ENCODE measurements around the gene C11orf21. TPM values are rescaled to one million over a fixed set of nuclear protein-coding genes. Genes with fewer than 3 reads are reported as not detected.
A peak's percentile ranks its signal among the peaks of the same experiment; 100 is the strongest.

The C11orf21 gene
- total RNA-seq, 1 donor from 2014 or later, result not detected

DNA sequence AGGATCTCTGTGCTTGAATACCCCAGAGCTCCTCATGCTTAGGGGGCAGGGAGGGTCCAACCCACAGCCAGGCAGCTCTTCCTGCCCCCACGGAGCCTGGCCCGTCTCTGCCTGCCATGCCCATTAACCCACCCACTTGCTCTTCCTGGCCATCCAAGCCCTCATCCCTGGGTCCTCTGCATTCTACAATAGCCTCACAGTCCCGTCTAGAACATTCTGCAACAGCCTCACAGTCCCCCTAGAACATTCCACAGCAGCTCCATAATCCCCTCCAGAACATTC, 15.2 kb upstream of the C11orf21 start:
- FAIRE-seq (no peak), DNase-seq (ENCODE audit: low read depth) (no peak)
- no peaks in the 10 kb centered on the region for H3K9me3 ChIP-seq (ENCODE audit: insufficient read depth, low read depth, low read length)
- H3K4me3 ChIP-seq (ENCODE audit: insufficient read depth, low read depth, low read length), result no peak overlapping the region
- H3K4me3 Mint-ChIP-seq (ENCODE audit: unreplicated experiment), result no peak overlapping the region
- H3K4me2 ChIP-seq (ENCODE audit: low read length), result no peak overlapping the region
- H3K27me3 Mint-ChIP-seq (ENCODE audit: low read depth, unreplicated experiment), result peaks cover 36% of the 10 kb centered on the region
- H3K9ac ChIP-seq (ENCODE audit: low read length), result no peak overlapping the region
- no peak overlapping the region for H2AFZ ChIP-seq (ENCODE audit: low read depth, low read length)
- H3K36me3 ChIP-seq (ENCODE audit: insufficient read depth, low read length), result no peaks in the 10 kb centered on the region
- TF ChIP-seq, protein P1, sequence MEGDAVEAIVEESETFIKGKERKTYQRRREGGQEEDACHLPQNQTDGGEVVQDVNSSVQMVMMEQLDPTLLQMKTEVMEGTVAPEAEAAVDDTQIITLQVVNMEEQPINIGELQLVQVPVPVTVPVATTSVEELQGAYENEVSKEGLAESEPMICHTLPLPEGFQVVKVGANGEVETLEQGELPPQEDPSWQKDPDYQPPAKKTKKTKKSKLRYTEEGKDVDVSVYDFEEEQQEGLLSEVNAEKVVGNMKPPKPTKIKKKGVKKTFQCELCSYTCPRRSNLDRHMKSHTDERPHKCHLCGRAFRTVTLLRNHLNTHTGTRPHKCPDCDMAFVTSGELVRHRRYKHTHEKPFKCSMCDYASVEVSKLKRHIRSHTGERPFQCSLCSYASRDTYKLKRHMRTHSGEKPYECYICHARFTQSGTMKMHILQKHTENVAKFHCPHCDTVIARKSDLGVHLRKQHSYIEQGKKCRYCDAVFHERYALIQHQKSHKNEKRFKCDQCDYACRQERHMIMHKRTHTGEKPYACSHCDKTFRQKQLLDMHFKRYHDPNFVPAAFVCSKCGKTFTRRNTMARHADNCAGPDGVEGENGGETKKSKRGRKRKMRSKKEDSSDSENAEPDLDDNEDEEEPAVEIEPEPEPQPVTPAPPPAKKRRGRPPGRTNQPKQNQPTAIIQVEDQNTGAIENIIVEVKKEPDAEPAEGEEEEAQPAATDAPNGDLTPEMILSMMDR (IDR thresholded peaks at IDR 0.05; ENCODE audit: insufficient read depth, low read depth, low read length), result no peak
- no peak for TF ChIP-seq EZH2 (IDR thresholded peaks at IDR 0.05; ENCODE audit: insufficient read depth, low read length)
- H3K27me3 ChIP-seq (ENCODE audit: insufficient read depth, low read length), result no peaks in the 10 kb centered on the region
- peaks cover 4% of the 10 kb centered on the region for H3K9me3 Mint-ChIP-seq (ENCODE audit: unreplicated experiment)
- no peaks in the 10 kb centered on the region for H3K4me1 Mint-ChIP-seq (ENCODE audit: low read depth, unreplicated experiment)
- H3K27ac Mint-ChIP-seq (ENCODE audit: unreplicated experiment), result no peak overlapping the region
- no peak overlapping the region for H3K27ac ChIP-seq (ENCODE audit: low read depth, low read length)
- peaks cover 8% of the 10 kb centered on the region for H3K36me3 Mint-ChIP-seq (ENCODE audit: low read depth, unreplicated experiment)
- peaks cover 16% of the 10 kb centered on the region for H3K4me1 ChIP-seq (ENCODE audit: insufficient read depth, low read length)
- H3K79me2 ChIP-seq (ENCODE audit: insufficient read depth, low read length), result no peaks in the 10 kb centered on the region
- no peaks in the 10 kb centered on the region for H4K20me1 ChIP-seq (ENCODE audit: insufficient read depth, low read length)

DNA sequence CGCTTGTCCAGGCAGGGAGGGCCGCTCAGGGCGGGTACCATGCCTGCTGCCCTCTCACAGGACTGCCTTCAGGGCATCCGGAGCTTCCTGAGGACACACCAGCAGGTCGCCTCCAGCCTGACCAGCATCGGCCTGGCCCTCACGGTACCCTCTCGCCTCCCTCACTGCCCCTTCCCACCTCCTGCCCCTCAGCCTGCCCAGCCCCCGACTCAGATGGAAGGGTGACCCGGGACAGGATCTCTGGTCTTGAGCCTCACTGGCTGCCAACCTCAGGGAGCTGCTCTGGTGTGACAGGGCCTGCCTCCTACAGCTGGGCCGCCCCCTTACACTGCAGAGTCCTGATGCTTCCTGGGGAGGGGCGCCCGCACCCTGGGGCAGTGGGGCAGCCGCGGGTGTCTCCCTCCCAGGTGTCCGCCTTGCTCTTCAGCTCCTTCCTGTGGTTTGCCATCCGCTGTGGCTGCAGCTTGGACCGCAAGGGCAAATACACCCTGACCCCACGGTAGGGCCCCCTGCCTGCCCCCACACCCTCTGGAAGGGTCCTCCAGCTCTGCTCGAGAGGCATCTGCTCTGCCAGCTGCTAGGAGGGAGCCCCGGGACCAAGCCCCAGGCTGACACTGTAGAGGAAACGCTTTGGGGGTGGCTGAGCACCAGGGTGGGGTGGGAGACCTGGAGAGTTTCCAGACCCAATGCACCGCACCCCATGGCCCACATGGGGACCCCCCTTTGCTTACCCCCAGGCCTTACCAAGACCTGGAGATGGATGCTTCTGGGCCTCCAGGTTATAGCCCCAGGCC, 14.6 kb upstream of the C11orf21 start:
- Mint-ChIP-seq H3K36me3 (ENCODE audit: low read depth, unreplicated experiment) (peaks cover 8% of the 10 kb centered on the region), H3K4me1 (ENCODE audit: low read depth, unreplicated experiment) (no peaks in the 10 kb centered on the region), H3K9me3 (ENCODE audit: unreplicated experiment) (peaks cover 4% of the 10 kb centered on the region), H3K27ac (ENCODE audit: unreplicated experiment) (no peak overlapping the region), H3K27me3 (ENCODE audit: low read depth, unreplicated experiment) (peaks cover 32% of the 10 kb centered on the region), H3K4me3 (ENCODE audit: unreplicated experiment) (no peak overlapping the region)
- Histone ChIP-seq H3K9ac (ENCODE audit: low read length) (no peak overlapping the region), H3K4me1 (ENCODE audit: insufficient read depth, low read length) (peaks cover 16% of the 10 kb centered on the region), H4K20me1 (ENCODE audit: insufficient read depth, low read length) (no peaks in the 10 kb centered on the region), H3K79me2 (ENCODE audit: insufficient read depth, low read length) (no peaks in the 10 kb centered on the region), H3K4me3 (ENCODE audit: insufficient read depth, low read depth, low read length) (no peak overlapping the region), H3K36me3 (ENCODE audit: insufficient read depth, low read length) (no peaks in the 10 kb centered on the region), H3K27ac (ENCODE audit: low read depth, low read length) (no peak overlapping the region), H3K9me3 (ENCODE audit: insufficient read depth, low read depth, low read length) (no peaks in the 10 kb centered on the region), H3K4me2 (ENCODE audit: low read length) (no peak overlapping the region), H3K27me3 (ENCODE audit: insufficient read depth, low read length) (no peaks in the 10 kb centered on the region), H2AFZ (ENCODE audit: low read depth, low read length) (no peak overlapping the region)
- DNase-seq (ENCODE audit: low read depth) (no peak), FAIRE-seq (no peak)
- TF ChIP-seq EZH2 (IDR thresholded peaks at IDR 0.05; ENCODE audit: insufficient read depth, low read length), result no peak

GRCh38 chr11:2315395-2316168, 13.9 kb upstream of the C11orf21 start:
- Histone ChIP-seq H3K9me3 (ENCODE audit: insufficient read depth, low read depth, low read length) (no peaks in the 10 kb centered on the region), H3K4me3 (ENCODE audit: insufficient read depth, low read depth, low read length) (no peak overlapping the region), H3K27ac (ENCODE audit: low read depth, low read length) (no peak overlapping the region), H3K4me1 (ENCODE audit: insufficient read depth, low read length) (peaks cover 16% of the 10 kb centered on the region), H2AFZ (ENCODE audit: low read depth, low read length) (peak overlapping the region; percentile 60), H3K9ac (ENCODE audit: low read length) (no peak overlapping the region), H3K27me3 (ENCODE audit: insufficient read depth, low read length) (no peaks in the 10 kb centered on the region), H4K20me1 (ENCODE audit: insufficient read depth, low read length) (no peaks in the 10 kb centered on the region), H3K36me3 (ENCODE audit: insufficient read depth, low read length) (no peaks in the 10 kb centered on the region), H3K4me2 (ENCODE audit: low read length) (no peak overlapping the region), H3K79me2 (ENCODE audit: insufficient read depth, low read length) (no peaks in the 10 kb centered on the region)
- FAIRE-seq (no peak), DNase-seq (ENCODE audit: low read depth) (no peak)
- H3K27ac Mint-ChIP-seq (ENCODE audit: unreplicated experiment), result no peak overlapping the region
- no peaks in the 10 kb centered on the region for H3K4me1 Mint-ChIP-seq (ENCODE audit: low read depth, unreplicated experiment)
- H3K4me3 Mint-ChIP-seq (ENCODE audit: unreplicated experiment), result no peak overlapping the region
- peaks cover 27% of the 10 kb centered on the region for H3K27me3 Mint-ChIP-seq (ENCODE audit: low read depth, unreplicated experiment)
- peaks cover 4% of the 10 kb centered on the region for H3K9me3 Mint-ChIP-seq (ENCODE audit: unreplicated experiment)
- TF ChIP-seq EZH2 (IDR thresholded peaks at IDR 0.05; ENCODE audit: insufficient read depth, low read length), result no peak
- TF ChIP-seq, protein P1 (IDR thresholded peaks at IDR 0.05; ENCODE audit: insufficient read depth, low read depth, low read length), result no peak
- peaks cover 8% of the 10 kb centered on the region for H3K36me3 Mint-ChIP-seq (ENCODE audit: low read depth, unreplicated experiment)

All from astrocyte (in vitro differentiated cells and primary cell).